Measurements from ENCODE around the gene PDE12.

PDE12 gene

DNA sequence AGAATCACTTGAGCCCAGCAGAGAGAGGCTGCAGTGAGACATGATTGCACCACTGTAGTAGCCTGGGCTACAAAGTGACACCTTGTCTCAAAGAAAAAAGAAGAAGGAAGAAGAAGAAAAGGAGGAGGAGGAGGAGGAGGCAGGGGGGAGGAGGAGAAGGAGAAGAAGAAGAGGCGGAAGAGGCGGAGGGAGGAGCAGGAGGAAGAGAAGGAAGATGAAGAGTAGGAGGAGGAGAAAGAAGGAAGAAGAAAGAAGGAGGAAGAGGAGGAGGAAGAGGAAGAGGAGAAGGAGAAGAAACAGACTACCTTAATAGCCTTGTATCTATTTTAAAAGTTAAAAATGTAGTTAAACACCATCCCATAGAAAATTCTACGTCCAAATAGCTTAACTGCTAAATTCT, 60.2 kb downstream of the PDE12 start:
- in situ Hi-C loops (cut with MboI; ENCODE audit: low pct_unique_long_range_greater_than_20kb, low sequenced_read_pairs, unreplicated experiment): no loop called here
- DNase-seq (ENCODE audit: low spot score): no peak
- TF ChIP-seq, protein P1, sequence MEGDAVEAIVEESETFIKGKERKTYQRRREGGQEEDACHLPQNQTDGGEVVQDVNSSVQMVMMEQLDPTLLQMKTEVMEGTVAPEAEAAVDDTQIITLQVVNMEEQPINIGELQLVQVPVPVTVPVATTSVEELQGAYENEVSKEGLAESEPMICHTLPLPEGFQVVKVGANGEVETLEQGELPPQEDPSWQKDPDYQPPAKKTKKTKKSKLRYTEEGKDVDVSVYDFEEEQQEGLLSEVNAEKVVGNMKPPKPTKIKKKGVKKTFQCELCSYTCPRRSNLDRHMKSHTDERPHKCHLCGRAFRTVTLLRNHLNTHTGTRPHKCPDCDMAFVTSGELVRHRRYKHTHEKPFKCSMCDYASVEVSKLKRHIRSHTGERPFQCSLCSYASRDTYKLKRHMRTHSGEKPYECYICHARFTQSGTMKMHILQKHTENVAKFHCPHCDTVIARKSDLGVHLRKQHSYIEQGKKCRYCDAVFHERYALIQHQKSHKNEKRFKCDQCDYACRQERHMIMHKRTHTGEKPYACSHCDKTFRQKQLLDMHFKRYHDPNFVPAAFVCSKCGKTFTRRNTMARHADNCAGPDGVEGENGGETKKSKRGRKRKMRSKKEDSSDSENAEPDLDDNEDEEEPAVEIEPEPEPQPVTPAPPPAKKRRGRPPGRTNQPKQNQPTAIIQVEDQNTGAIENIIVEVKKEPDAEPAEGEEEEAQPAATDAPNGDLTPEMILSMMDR (IDR thresholded peaks at IDR 0.05; ENCODE audit: extremely low read depth, insufficient read depth, missing control alignments): no peak
